ENCODE measurements around the gene MCTP2. TPM values are rescaled to one million over a fixed set of nuclear protein-coding genes. Genes with fewer than 3 reads are reported as not detected.

MCTP2 gene
- total and polyA plus RNA-seq, 2 of the 8 experiments (the other 6 are each of a cell fraction or from before 2014, with no cell fraction given) = 3.4 to 4.5 TPM

GRCh38 chr15:94383041-94383440 lies 151.7 kb downstream of the MCTP2 start (continued):
- TF ChIP-seq SAP30 (IDR thresholded peaks at IDR 0.05; ENCODE audit: insufficient read depth, insufficient replicate concordance, low read length) = no peak
- no peak for TF ChIP-seq GTF2F1 (IDR thresholded peaks at IDR 0.05; ENCODE audit: borderline replicate concordance, low read depth, low read length)
- TF ChIP-seq POU5F1 (IDR thresholded peaks at IDR 0.05; ENCODE audit: low read depth, low read length) = no peak
- no peak for TF ChIP-seq KDM1A (IDR thresholded peaks at IDR 0.05; ENCODE audit: borderline replicate concordance, low read length)
- no peak for TF ChIP-seq FOSL1 (IDR thresholded peaks at IDR 0.05; ENCODE audit: insufficient read depth, low read depth, low read length)
- TF ChIP-seq TAF1 (IDR thresholded peaks at IDR 0.05; ENCODE audit: low read depth, low read length) = no peak
